OCI-LY1 (cell line): Measurements from ENCODE around the gene IGSF11.

Experiments
- EZH2 ChIP-seq: fragments of 200-600 bp; sonication (generic), shearing (Covaris generic); IDR thresholded peaks from 2 replicates; pipeline ENCODE4 v1.8.0; 2017; ENCODE audit warnings: borderline replicate concordance, mixed run types, mild to moderate bottlenecking, antibody characterized with exemption, low read length, moderate library complexity, mixed read lengths
- TF ChIP-seq, protein P1 (sequence below): fragments of 200-600 bp; sonication (generic), shearing (Covaris generic); IDR thresholded peaks from 2 replicates; pipeline ENCODE4 v1.5.1; 2017; ENCODE audit warnings: mild to moderate bottlenecking, antibody characterized with exemption, low read length, moderate library complexity, mixed read lengths

DNA sequence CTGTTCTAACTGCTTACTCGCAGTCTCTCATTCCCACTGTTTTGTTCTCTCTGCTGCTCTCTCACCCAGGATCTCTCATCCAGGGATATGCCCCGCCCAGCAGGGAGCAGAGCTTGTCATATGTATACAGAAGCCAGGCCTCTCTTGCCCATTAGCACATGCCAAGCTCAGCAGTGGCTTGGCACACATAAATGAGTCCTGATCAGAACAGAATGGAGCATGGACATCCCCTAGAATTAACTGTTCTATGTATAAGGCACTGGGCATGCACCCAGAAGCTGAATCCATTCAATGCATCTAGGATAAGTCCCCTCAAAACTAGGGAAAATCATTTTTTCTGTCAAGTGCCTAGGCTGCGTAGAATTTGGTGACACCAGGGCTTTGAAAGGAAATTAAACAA, 61.6 kb downstream of the IGSF11 start:
- TF ChIP-seq, protein P1, sequence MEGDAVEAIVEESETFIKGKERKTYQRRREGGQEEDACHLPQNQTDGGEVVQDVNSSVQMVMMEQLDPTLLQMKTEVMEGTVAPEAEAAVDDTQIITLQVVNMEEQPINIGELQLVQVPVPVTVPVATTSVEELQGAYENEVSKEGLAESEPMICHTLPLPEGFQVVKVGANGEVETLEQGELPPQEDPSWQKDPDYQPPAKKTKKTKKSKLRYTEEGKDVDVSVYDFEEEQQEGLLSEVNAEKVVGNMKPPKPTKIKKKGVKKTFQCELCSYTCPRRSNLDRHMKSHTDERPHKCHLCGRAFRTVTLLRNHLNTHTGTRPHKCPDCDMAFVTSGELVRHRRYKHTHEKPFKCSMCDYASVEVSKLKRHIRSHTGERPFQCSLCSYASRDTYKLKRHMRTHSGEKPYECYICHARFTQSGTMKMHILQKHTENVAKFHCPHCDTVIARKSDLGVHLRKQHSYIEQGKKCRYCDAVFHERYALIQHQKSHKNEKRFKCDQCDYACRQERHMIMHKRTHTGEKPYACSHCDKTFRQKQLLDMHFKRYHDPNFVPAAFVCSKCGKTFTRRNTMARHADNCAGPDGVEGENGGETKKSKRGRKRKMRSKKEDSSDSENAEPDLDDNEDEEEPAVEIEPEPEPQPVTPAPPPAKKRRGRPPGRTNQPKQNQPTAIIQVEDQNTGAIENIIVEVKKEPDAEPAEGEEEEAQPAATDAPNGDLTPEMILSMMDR: no peak
- no peak for TF ChIP-seq EZH2
